ENCODE measurements around the gene KCTD4.

- no peak for TF ChIP-seq CTCF (IDR thresholded peaks at IDR 0.05)
- TF ChIP-seq ZFX (IDR thresholded peaks at IDR 0.05; ENCODE audit: borderline replicate concordance) = no peak
Measured at GRCh38 chr13:45185286-45185685, 15.6 kb downstream of the KCTD4 start.
